ENCODE data around the gene NOP9. TPM values are rescaled to one million over a fixed set of nuclear protein-coding genes. Genes with fewer than 3 reads are reported as not detected.

The NOP9 gene
- total and polyA plus RNA-seq, 8 donors: 6.2 to 13.9 (median 9.7) TPM

DNA sequence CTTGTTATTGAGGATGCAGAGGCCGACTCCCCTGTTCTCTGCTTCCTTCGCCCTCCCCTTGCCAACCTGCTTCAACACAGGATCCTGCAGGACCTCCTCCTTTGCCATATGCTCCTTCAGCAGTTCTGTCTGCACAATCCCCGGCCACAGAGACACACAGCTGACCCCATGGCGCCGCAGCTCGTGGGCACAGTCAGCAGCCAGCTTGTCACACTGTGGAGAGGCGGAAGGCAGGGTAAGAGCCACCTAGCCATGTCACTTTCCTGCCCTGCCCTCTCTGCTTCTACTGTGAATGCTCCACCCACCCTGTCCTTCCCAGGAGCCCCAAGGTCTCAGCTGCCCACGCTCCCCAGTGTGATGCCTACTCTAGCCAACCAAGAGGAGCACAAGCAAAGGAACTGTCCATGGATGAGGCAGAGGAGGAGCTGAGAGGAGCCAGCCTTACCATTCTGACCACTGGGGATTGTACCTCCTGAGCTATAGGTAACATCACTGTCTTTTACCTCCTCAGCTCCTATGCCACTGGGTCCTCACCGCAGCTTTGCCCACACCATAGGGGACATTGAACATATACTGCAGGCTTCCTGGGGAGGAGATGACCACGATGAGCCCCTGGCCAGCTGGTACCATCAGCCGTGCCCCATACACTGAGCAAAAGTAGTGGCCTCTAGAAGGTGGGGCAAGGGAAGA, 7.4 kb upstream of the NOP9 start:
- TF ChIP-seq CTCF (IDR thresholded peaks at IDR 0.05): no peak
- DNase-seq (peak in 1 of 6 donors; percentile 32), FAIRE-seq (no peak), ATAC-seq (no peak)
- no peak overlapping the region for H3K4me3 ChIP-seq
- 90 to 91% methylated on average over 11 of the region's 11 CpGs for WGBS, 2 donors
- H3K36me3 ChIP-seq: peaks cover 0 to 34% (median 8%) of the 10 kb centered on the region in 3 donors
- peaks cover 0 to 5% (median 5%) of the 10 kb centered on the region in 3 donors for H3K4me1 ChIP-seq
- H3K9me3 ChIP-seq: no peaks in the 10 kb centered on the region
- intact Hi-C loops (cut with DNase I): no loop called here
- H3K27me3 ChIP-seq: no peaks in the 10 kb centered on the region
- no peak overlapping the region for H3K27ac ChIP-seq

- no peaks in the 10 kb centered on the region for H3K9me3 ChIP-seq
- no peak for ATAC-seq
- peaks cover 0 to 18% (median 11%) of the 10 kb centered on the region in 3 donors for H3K4me1 ChIP-seq
- no peaks in the 10 kb centered on the region for H3K27me3 ChIP-seq
- TF ChIP-seq CTCF (IDR thresholded peaks at IDR 0.05): no peak
- 92 to 97% methylated on average over 2 of the region's 2 CpGs for WGBS, 2 donors
- intact Hi-C loops (cut with DNase I): no loop called here
- FAIRE-seq: no peak
- no peak overlapping the region for H3K4me3 ChIP-seq
- no peak for DNase-seq
- no peak overlapping the region for H3K27ac ChIP-seq
- peaks cover 0 to 34% (median 8%) of the 10 kb centered on the region in 3 donors for H3K36me3 ChIP-seq
Observed at GRCh38 chr14:24293525-24293924, 6.1 kb upstream of the NOP9 start.

GRCh38 chr14:24296341-24297157, 3.1 kb upstream of the NOP9 start:
- H3K4me3 ChIP-seq: no peak overlapping the region
- DNase-seq (peak in 4 of 6 donors; percentile 14 to 69 (median 53)), ATAC-seq (peak; percentile 41 to 68 (median 63)), FAIRE-seq (no peak)
- WGBS, 2 donors: 58 to 60% methylated on average over 12 of the region's 12 CpGs
- peak overlapping the region in 1 of 4 donors; percentile 4 for H3K27ac ChIP-seq
- peaks cover 0 to 25% (median 8%) of the 10 kb centered on the region in 3 donors for H3K36me3 ChIP-seq
- intact Hi-C loops (cut with DNase I): loop anchor here in 1 of 3 donors (5.0 kb wide), 1 partner anchor 49 kb away; no protein-coding TSS in a partner anchor
- peaks cover 9 to 29% (median 13%) of the 10 kb centered on the region in 3 donors for H3K4me1 ChIP-seq
- H3K27me3 ChIP-seq: no peaks in the 10 kb centered on the region
- peak; percentile 40 to 64 (median 59) for TF ChIP-seq CTCF (IDR thresholded peaks at IDR 0.05)
- H3K9me3 ChIP-seq: no peaks in the 10 kb centered on the region

- Histone ChIP-seq H3K4me3 (no peak overlapping the region), H3K27me3 (no peaks in the 10 kb centered on the region), H3K36me3 (peaks cover 0 to 24% (median 8%) of the 10 kb centered on the region in 3 donors), H3K4me1 (peaks cover 9 to 29% (median 13%) of the 10 kb centered on the region in 3 donors), H3K27ac (peak overlapping the region in 1 of 4 donors; percentile 4), H3K9me3 (no peaks in the 10 kb centered on the region)
- ATAC-seq: peak in 3 of 4 donors; percentile 22 to 49 (median 42)
- no peak for DNase-seq
- intact Hi-C loops (cut with DNase I): loop anchor here in 1 of 3 donors (5.0 kb wide), 1 partner anchor 50 kb away; no protein-coding TSS in a partner anchor
- WGBS, 2 donors: 25 to 34% methylated on average over 5 of the region's 5 CpGs
- peak in 2 of 4 donors; percentile 15 to 30 for TF ChIP-seq CTCF (IDR thresholded peaks at IDR 0.05)
- no peak for FAIRE-seq
Observed at GRCh38 chr14:24297190-24297964, 2.3 kb upstream of the NOP9 start.
